OCI-LY3 (cell line): ENCODE data around the gene CCSER2.

ENCODE experiments used
- EZH2phosphoT487 ChIP-seq: fragments of 200-600 bp; shearing (Covaris generic); IDR thresholded peaks from 2 replicates; pipeline ENCODE4 v1.6.1; 2018; ENCODE audit warnings: antibody characterized with exemption, mixed run types, low read depth
- TF ChIP-seq, protein P1 (sequence below): fragments of 200-600, 300-600 bp; sonication (generic); IDR thresholded peaks from 2 replicates; pipeline ENCODE4 v1.5.1; 2014; ENCODE audit warnings: antibody characterized with exemption, low read length, low read depth

GRCh38 chr10:84308481-84309304 is 19.7 kb upstream of the CCSER2 start:
- TF ChIP-seq, protein P1, sequence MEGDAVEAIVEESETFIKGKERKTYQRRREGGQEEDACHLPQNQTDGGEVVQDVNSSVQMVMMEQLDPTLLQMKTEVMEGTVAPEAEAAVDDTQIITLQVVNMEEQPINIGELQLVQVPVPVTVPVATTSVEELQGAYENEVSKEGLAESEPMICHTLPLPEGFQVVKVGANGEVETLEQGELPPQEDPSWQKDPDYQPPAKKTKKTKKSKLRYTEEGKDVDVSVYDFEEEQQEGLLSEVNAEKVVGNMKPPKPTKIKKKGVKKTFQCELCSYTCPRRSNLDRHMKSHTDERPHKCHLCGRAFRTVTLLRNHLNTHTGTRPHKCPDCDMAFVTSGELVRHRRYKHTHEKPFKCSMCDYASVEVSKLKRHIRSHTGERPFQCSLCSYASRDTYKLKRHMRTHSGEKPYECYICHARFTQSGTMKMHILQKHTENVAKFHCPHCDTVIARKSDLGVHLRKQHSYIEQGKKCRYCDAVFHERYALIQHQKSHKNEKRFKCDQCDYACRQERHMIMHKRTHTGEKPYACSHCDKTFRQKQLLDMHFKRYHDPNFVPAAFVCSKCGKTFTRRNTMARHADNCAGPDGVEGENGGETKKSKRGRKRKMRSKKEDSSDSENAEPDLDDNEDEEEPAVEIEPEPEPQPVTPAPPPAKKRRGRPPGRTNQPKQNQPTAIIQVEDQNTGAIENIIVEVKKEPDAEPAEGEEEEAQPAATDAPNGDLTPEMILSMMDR, result no peak
- no peak for TF ChIP-seq EZH2phosphoT487
